ENCODE data around the gene TMEM8B.
A peak's percentile ranks its signal among the peaks of the same experiment; 100 is the strongest.

Gene TMEM8B

GRCh38 chr9:35898337-35898736, 69.3 kb downstream of the TMEM8B start:
- in situ Hi-C loops (cut with HindIII; ENCODE audit: low sequenced_read_pairs), result loop anchor here (25.0 kb wide), 1 partner anchor 136 kb away; the partner anchor contains the start of gene MSMP
- DNase-seq (ENCODE audit: low read depth), result no peak
- H3K4me3 ChIP-seq (ENCODE audit: low read depth, low read length), result no peak overlapping the region
- TF ChIP-seq, protein P1, sequence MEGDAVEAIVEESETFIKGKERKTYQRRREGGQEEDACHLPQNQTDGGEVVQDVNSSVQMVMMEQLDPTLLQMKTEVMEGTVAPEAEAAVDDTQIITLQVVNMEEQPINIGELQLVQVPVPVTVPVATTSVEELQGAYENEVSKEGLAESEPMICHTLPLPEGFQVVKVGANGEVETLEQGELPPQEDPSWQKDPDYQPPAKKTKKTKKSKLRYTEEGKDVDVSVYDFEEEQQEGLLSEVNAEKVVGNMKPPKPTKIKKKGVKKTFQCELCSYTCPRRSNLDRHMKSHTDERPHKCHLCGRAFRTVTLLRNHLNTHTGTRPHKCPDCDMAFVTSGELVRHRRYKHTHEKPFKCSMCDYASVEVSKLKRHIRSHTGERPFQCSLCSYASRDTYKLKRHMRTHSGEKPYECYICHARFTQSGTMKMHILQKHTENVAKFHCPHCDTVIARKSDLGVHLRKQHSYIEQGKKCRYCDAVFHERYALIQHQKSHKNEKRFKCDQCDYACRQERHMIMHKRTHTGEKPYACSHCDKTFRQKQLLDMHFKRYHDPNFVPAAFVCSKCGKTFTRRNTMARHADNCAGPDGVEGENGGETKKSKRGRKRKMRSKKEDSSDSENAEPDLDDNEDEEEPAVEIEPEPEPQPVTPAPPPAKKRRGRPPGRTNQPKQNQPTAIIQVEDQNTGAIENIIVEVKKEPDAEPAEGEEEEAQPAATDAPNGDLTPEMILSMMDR (IDR thresholded peaks at IDR 0.05; ENCODE audit: low read depth, low read length, missing control alignments), result no peak

DNA sequence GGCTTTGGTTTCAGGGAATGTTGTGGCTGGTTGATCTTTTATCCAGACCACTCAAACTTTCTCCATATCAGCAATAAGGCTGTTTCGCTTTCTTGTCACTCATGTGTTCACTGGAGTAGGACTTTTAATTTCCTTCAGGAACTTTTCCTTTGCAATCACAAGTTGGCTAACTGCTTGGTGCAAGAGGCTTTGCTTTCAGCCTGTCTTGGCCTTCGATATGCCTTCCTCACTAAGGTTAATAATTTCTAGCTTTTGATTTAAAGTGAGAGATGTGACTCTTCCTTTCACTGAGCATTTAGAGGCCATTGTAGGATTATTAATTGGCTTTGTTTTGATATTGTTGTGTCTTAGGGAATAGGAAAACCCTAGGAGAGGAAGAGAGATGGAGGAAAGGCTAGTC, 70.0 kb downstream of the TMEM8B start:
- no peak overlapping the region for H3K4me3 ChIP-seq (ENCODE audit: low read depth, low read length)
- in situ Hi-C loops (cut with HindIII; ENCODE audit: low sequenced_read_pairs), result loop anchor here (25.0 kb wide), 1 partner anchor 137 kb away; the partner anchor contains the start of gene MSMP
- TF ChIP-seq, protein P1 (IDR thresholded peaks at IDR 0.05; ENCODE audit: low read depth, low read length, missing control alignments), result no peak
- DNase-seq (ENCODE audit: low read depth), result no peak

DNA sequence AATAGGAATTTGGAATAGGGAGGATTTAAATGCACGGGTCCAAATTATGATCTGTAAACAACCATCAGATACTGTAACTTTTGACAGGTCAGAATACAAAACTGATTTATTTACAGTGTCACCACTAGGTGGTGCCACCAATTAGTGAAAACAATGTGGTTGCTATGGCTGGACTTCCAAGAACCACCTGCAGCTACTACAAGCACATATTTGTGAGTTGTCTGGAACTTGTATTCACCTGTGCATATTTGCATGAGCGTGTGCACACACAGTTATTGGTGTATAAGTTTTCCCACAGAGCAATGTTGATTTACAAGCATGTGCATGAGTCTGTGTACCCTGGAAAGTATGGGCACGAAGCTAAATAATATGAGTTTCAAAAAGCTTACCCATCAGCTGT, 74.0 kb downstream of the TMEM8B start:
- no peak overlapping the region for H3K4me3 ChIP-seq (ENCODE audit: low read depth, low read length)
- in situ Hi-C loops (cut with HindIII; ENCODE audit: low sequenced_read_pairs), result loop anchor here (10.0 kb wide), 1 partner anchor 122 kb away; no protein-coding TSS in a partner anchor
- TF ChIP-seq, protein P1 (IDR thresholded peaks at IDR 0.05; ENCODE audit: low read depth, low read length, missing control alignments), result peak; percentile 47
- DNase-seq (ENCODE audit: low read depth), result no peak

DNA sequence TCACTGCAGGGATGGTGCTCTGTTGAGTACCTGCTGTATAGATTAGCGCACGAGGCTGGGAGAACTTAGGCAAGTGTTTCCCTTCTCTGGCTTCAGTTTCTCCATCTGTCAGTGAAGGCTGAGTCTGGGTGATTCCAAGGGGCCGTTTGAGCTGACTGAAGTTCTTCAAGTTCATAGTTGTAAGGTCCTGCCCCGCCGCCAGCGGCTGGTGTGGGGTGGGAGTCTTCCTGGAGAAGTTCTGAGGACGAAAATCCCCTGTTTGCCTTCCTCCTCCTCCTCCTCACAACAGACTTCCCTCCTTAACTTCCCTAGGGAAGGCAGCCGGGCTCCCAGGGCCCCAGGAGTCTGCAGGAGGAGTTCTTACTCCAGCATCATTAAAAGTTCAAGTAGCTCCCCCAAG, 75.3 kb downstream of the TMEM8B start:
- DNase-seq (ENCODE audit: low read depth), result no peak
- in situ Hi-C loops (cut with HindIII; ENCODE audit: low sequenced_read_pairs), result loop anchor here (10.0 kb wide), 1 partner anchor 120 kb away; no protein-coding TSS in a partner anchor
- TF ChIP-seq, protein P1 (IDR thresholded peaks at IDR 0.05; ENCODE audit: low read depth, low read length, missing control alignments), result no peak
- no peak overlapping the region for H3K4me3 ChIP-seq (ENCODE audit: low read depth, low read length)

DNA sequence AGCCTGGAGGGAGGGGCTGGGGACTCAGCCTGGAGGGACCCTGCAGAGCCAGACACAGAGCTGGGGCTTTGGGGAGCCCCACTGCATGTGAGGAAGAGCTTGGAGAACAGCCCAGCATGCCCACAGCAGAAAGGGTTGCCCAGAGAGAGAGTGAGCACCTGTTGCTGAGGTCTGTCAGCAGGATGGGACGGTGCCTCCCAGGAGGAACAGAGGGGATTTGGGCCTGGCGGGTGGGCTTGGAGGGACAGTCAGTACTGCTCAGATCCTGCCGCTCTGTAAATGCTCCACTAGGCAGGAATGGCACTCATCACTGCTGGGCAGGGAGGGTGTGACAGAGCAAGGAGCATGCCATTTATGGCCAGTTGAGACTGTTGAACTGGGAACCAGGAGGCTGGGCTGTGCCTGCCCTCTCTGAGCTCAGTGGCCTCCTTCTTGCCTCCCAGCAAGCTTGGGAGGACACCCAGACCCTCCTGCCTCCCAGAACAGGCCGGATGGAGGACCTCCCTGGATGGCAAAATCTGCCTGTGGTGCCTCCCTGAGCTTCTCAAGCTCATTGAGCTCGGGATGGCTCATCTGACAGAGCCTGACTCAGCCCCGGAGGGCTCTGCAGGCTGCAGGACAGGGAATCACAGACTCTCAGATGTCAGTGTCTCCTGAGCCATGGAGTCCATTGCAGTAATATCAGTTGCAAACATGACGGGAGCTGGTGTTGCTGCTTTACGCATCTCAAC, 76.2 kb downstream of the TMEM8B start:
- in situ Hi-C loops (cut with HindIII; ENCODE audit: low sequenced_read_pairs), result loop anchor here (10.0 kb wide), 1 partner anchor 120 kb away; no protein-coding TSS in a partner anchor
- no peak for DNase-seq (ENCODE audit: low read depth)
- TF ChIP-seq, protein P1 (IDR thresholded peaks at IDR 0.05; ENCODE audit: low read depth, low read length, missing control alignments), result no peak
- no peak overlapping the region for H3K4me3 ChIP-seq (ENCODE audit: low read depth, low read length)

DNA sequence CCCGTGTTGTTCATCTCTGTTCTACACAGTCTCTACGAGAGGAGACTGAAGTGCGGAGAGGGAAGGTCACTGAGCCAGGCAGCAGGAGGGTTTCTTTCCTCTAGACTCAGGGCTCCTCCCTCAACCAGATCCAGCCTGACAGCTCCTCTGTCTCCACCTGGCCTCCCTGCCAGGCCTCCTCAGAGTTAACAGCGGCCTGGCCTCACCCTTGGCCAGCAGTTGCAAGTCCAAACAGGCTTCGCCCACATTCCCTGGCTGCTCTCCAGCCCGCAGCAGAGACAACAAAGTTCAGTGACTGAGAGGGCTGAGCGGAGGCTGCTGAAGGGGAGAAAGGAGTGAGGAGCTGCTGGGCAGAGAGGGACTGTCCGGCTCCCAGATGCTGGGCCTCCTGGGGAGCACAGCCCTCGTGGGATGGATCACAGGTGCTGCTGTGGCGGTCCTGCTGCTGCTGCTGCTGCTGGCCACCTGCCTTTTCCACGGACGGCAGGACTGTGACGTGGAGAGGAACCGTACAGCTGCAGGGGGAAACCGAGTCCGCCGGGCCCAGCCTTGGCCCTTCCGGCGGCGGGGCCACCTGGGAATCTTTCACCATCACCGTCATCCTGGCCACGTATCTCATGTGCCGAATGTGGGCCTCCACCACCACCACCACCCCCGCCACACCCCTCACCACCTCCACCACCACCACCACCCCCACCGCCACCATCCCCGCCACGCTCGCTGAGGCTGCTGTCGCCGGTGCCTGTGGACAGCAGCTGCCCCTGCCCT, 77.1 kb downstream of the TMEM8B start, which contains the start of gene HRCT1:
TSS of gene HRCT1 (plus strand) at position 291 of the 768 bp plus-strand sequence. CDS start at position 377, 86 bp downstream.
- peak; percentile 90 for DNase-seq (ENCODE audit: low read depth)
- no peak within 1 kb of the TSS for H3K4me3 ChIP-seq (ENCODE audit: low read depth, low read length)
- TF ChIP-seq, protein P1 (IDR thresholded peaks at IDR 0.05; ENCODE audit: low read depth, low read length, missing control alignments), result no peak
- in situ Hi-C loops (cut with HindIII; ENCODE audit: low sequenced_read_pairs), result loop anchor here (10.0 kb wide), 1 partner anchor 119 kb away; no protein-coding TSS in a partner anchor

Measured in astrocyte of the cerebellum (primary cell).